B cell (primary cell): ENCODE results near the gene TBC1D1.

Source experiments
- CTCF ChIP-seq: fragments of 200-600 bp; IDR thresholded peaks from one replicate; pipeline ENCODE4 v1.8.0; 2022; ENCODE audit warnings: antibody characterized with exemption, mild to moderate bottlenecking
- EZH2 ChIP-seq: IDR thresholded peaks from 2 replicates; pipeline ENCODE4 v1.6.1; 2012; ENCODE audit warnings: borderline replicate concordance, low read depth, mild to moderate bottlenecking, moderate library complexity, low read length; ENCODE audit not compliant: insufficient read depth, poor library complexity, severe bottlenecking

DNA sequence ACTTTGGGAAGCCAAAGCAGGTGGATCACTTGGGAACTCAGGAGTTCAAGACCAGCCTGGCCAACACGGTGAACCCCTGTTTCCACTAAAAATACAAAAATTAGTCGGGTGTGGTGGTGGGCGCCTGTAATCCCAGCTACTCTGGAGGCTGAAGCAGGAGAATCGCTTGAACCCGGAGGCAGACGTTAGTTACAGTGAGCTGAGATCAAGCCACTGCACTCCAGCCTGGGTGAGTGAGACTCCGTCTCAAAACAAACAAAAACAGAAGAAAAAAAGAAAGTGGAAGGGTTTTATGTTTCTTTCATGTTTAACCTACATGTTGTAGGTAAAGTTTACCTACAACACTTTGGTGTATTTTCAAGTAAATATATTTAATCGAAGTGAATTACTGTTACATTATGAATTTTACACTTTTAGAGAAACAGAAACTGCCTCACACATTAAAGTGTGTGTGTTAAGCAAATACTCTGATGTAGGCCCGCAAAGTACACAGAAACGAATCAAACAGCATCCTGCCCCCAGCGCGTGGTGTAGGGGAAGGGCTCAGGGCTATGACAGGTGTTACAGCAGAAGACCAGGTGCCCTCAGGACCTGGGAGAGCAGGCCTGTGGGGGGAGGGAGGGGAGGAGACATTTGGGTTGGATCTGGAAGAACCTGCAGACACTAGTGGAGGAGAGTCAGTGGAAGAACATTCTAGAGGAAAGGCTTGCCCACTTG lies 108.3 kb downstream of the TBC1D1 start:
- no peak for TF ChIP-seq CTCF
- TF ChIP-seq EZH2 = no peak
